ENCODE results near the gene KLHL35.
A peak's percentile ranks its signal among the peaks of the same experiment; 100 is the strongest.

KLHL35 gene

GRCh38 chr11:75474240-75474639 lies 41.2 kb upstream of the KLHL35 start:
- no peak for TF ChIP-seq CTCF (IDR thresholded peaks at IDR 0.05; ENCODE audit: unreplicated experiment in 3 of 3)
- Mint-ChIP-seq H3K27me3 (ENCODE audit: low read depth) (no peaks in the 10 kb centered on the region), H3K27ac (peak overlapping the region in 2 of 3 experiments; percentile 69 to 70), H3K9me3 (no peaks in the 10 kb centered on the region), H3K4me3 (no peak overlapping the region), H3K4me1 (peaks cover 68% of the 10 kb centered on the region), H3K36me3 (ENCODE audit: low read depth) (no peaks in the 10 kb centered on the region)

GRCh38 chr11:75473684-75474083 lies 40.7 kb upstream of the KLHL35 start:
- Mint-ChIP-seq H3K4me1 (peaks cover 71% of the 10 kb centered on the region), H3K36me3 (ENCODE audit: low read depth) (no peaks in the 10 kb centered on the region), H3K27ac (peak overlapping the region in 1 of 3 experiments; percentile 29), H3K9me3 (no peaks in the 10 kb centered on the region), H3K27me3 (ENCODE audit: low read depth) (no peaks in the 10 kb centered on the region), H3K4me3 (no peak overlapping the region)
- TF ChIP-seq CTCF (IDR thresholded peaks at IDR 0.05; ENCODE audit: unreplicated experiment in 3 of 3) = no peak

- no peaks in the 10 kb centered on the region for H3K36me3 Mint-ChIP-seq (ENCODE audit: low read depth)
- H3K4me1 Mint-ChIP-seq = peaks cover 78% of the 10 kb centered on the region
- no peaks in the 10 kb centered on the region for H3K27me3 Mint-ChIP-seq (ENCODE audit: low read depth)
- no peaks in the 10 kb centered on the region for H3K9me3 Mint-ChIP-seq
- H3K4me3 Mint-ChIP-seq = no peak overlapping the region
- H3K27ac Mint-ChIP-seq = peak overlapping the region in 2 of 3 experiments; percentile 10 to 36
- no peak for TF ChIP-seq CTCF (IDR thresholded peaks at IDR 0.05; ENCODE audit: unreplicated experiment in 3 of 3)
These were observed 39.2 kb upstream of the KLHL35 start for GRCh38 chr11:75472081-75472732.

- no peaks in the 10 kb centered on the region for H3K9me3 Mint-ChIP-seq
- no peaks in the 10 kb centered on the region for H3K36me3 Mint-ChIP-seq (ENCODE audit: low read depth)
- H3K4me3 Mint-ChIP-seq = no peak overlapping the region
These were observed 38.4 kb upstream of the KLHL35 start for GRCh38 chr11:75471176-75471973.

GRCh38 chr11:75470476-75471080 lies 37.6 kb upstream of the KLHL35 start:
- Mint-ChIP-seq H3K4me3 (no peak overlapping the region), H3K27ac (peak overlapping the region in 2 of 3 experiments; percentile 15 to 46)

More at GRCh38 chr11:75471176-75471973, 38.4 kb upstream of the KLHL35 start:
- Mint-ChIP-seq H3K4me1 (peaks cover 85% of the 10 kb centered on the region), H3K27me3 (ENCODE audit: low read depth) (peaks cover 3% of the 10 kb centered on the region), H3K27ac (peak overlapping the region; percentile 15 to 46 (median 36))
- no peak for TF ChIP-seq CTCF (IDR thresholded peaks at IDR 0.05; ENCODE audit: unreplicated experiment in 3 of 3)

More at GRCh38 chr11:75470476-75471080, 37.6 kb upstream of the KLHL35 start:
- Mint-ChIP-seq H3K27me3 (ENCODE audit: low read depth) (peaks cover 3% of the 10 kb centered on the region), H3K36me3 (ENCODE audit: low read depth) (no peaks in the 10 kb centered on the region), H3K4me1 (peaks cover 86% of the 10 kb centered on the region), H3K9me3 (no peaks in the 10 kb centered on the region)
- TF ChIP-seq CTCF (IDR thresholded peaks at IDR 0.05; ENCODE audit: unreplicated experiment in 3 of 3) = no peak
